ENCODE data around the gene SLC31A2. TPM values are rescaled to one million over a fixed set of nuclear protein-coding genes. Genes with fewer than 3 reads are reported as not detected.

The SLC31A2 gene
- total and polyA plus RNA-seq, 2 experiments from 2014 or later = 1.8 to 3.8 TPM

GRCh38 chr9:113205432-113205831 is 54.6 kb downstream of the SLC31A2 start (continued):
- TF ChIP-seq REST (IDR thresholded peaks at IDR 0.05; ENCODE audit: unreplicated experiment) (no peak), POLR2AphosphoS5 (IDR thresholded peaks at IDR 0.05; ENCODE audit: low read depth) (no peak), ZNF331 (CRISPR knock-in tag; IDR thresholded peaks at IDR 0.05; ENCODE audit: low read depth) (no peak)

- no peak overlapping the region for H3K27ac Mint-ChIP-seq
- Histone ChIP-seq H3F3A (replicated peaks; ENCODE audit: low read depth) (no peaks in the 10 kb centered on the region), H3K4me2 (no peak overlapping the region), H3K9me2 (ENCODE audit: insufficient read depth) (no peaks in the 10 kb centered on the region), H3K36me3 (ENCODE audit: insufficient read depth) (peaks cover 10% of the 10 kb centered on the region), H2AFZ (no peak overlapping the region), H3K79me2 (replicated peaks; ENCODE audit: insufficient read depth) (no peaks in the 10 kb centered on the region), H4K20me1 (replicated peaks; ENCODE audit: insufficient read depth) (0 out of 2 replicates have a peak, but pooled peaks cover 3% of the 10 kb centered on the region), H3K27me3 (ENCODE audit: insufficient read depth) (no peaks in the 10 kb centered on the region), H3K4me1 (ENCODE audit: insufficient read depth) (no peaks in the 10 kb centered on the region), H3K4me3 (no peak overlapping the region), H3K27ac (ENCODE audit: low read depth) (no peak overlapping the region)
- peaks cover 8% of the 10 kb centered on the region; the same call in 2 of the 3 replicates for H3K36me3 Mint-ChIP-seq (ENCODE audit: low read depth)
- DNase-seq (ENCODE audit: low spot score) (no peak), ATAC-seq (no peak)
- H3K4me1 Mint-ChIP-seq = no peaks in the 10 kb centered on the region
- H3K27me3 Mint-ChIP-seq (ENCODE audit: insufficient read depth, low read depth, poor library complexity) = peaks cover 1% of the 10 kb centered on the region
- no peak overlapping the region for H3K4me3 Mint-ChIP-seq
- H3K9me3 Mint-ChIP-seq = no peaks in the 10 kb centered on the region
- TF ChIP-seq ZNF462 (CRISPR knock-in tag; IDR thresholded peaks at IDR 0.05) (no peak), EZH2phosphoT487 (IDR thresholded peaks at IDR 0.05; ENCODE audit: unreplicated experiment) (no peak), POLR2AphosphoS5 (IDR thresholded peaks at IDR 0.05; ENCODE audit: low read depth) (no peak), ETS1 (IDR thresholded peaks at IDR 0.05) (no peak)
Measured at GRCh38 chr9:113205861-113206260, 55.1 kb downstream of the SLC31A2 start.
